Raji (cell line): ENCODE data around the gene OR2A12.

ENCODE experiments used
- POLR2A ChIP-seq: IDR thresholded peaks from 2 replicates; pipeline ENCODE4 v1.6.1; 2011; ENCODE audit warnings: low read depth, low read length, control low read depth; ENCODE audit not compliant: insufficient read depth

OR2A12 gene

GRCh38 chr7:144085978-144086377 is at the start of gene OR2A12:
Gene OR2A12, plus strand, starts transcription at chr7:144086278. Its CDS starts 8,830 bp downstream, at chr7:144095108.
- TF ChIP-seq POLR2A = no peak

GRCh38 chr7:144036302-144036885 is 49.7 kb upstream of the OR2A12 start:
- TF ChIP-seq POLR2A = no peak

GRCh38 chr7:144037414-144038035 is 48.6 kb upstream of the OR2A12 start:
- no peak for TF ChIP-seq POLR2A

GRCh38 chr7:144038887-144039286 is 47.2 kb upstream of the OR2A12 start:
- TF ChIP-seq POLR2A = no peak

- no peak for TF ChIP-seq POLR2A
Observed at GRCh38 chr7:144048648-144049047, 37.4 kb upstream of the OR2A12 start, which contains the start of gene OR2A5. Gene OR2A5, plus strand, starts transcription at chr7:144048948. Its CDS starts 1,454 bp downstream, at chr7:144050402.

- TF ChIP-seq POLR2A = no peak
Observed at GRCh38 chr7:144049491-144049890, 36.6 kb upstream of the OR2A12 start.

GRCh38 chr7:144050093-144050492 is 36.0 kb upstream of the OR2A12 start:
- no peak for TF ChIP-seq POLR2A

GRCh38 chr7:144057954-144058353 is 28.1 kb upstream of the OR2A12 start:
- TF ChIP-seq POLR2A = no peak

GRCh38 chr7:144063710-144064109 is 22.4 kb upstream of the OR2A12 start:
- TF ChIP-seq POLR2A = no peak

GRCh38 chr7:144069511-144069910 is 16.6 kb upstream of the OR2A12 start, which contains the start of gene OR2A25:
Gene OR2A25, plus strand, starts transcription at chr7:144069811. Its CDS starts 4,409 bp downstream, at chr7:144074220.
- no peak for TF ChIP-seq POLR2A

- no peak for TF ChIP-seq POLR2A
Observed at GRCh38 chr7:144069953-144070352, 16.1 kb upstream of the OR2A12 start.

- no peak for TF ChIP-seq POLR2A
Observed at GRCh38 chr7:144074374-144074773, 11.7 kb upstream of the OR2A12 start.

GRCh38 chr7:144086730-144087129 is 652 bp downstream of the OR2A12 start:
- no peak for TF ChIP-seq POLR2A

- TF ChIP-seq POLR2A = no peak
Observed at GRCh38 chr7:144087230-144087629, 1.2 kb downstream of the OR2A12 start.

GRCh38 chr7:144090667-144091066 is 4.6 kb downstream of the OR2A12 start:
- TF ChIP-seq POLR2A = no peak

- no peak for TF ChIP-seq POLR2A
Observed at GRCh38 chr7:144098776-144099175, 12.7 kb downstream of the OR2A12 start.

GRCh38 chr7:144100607-144101006 is 14.5 kb downstream of the OR2A12 start:
- TF ChIP-seq POLR2A = no peak
